Spinal cord (tissue), 10 donors: ENCODE results near the gene SLC39A1. TPM values are rescaled to one million over a fixed set of nuclear protein-coding genes. Genes with fewer than 3 reads are reported as not detected.
A peak's percentile ranks its signal among the peaks of the same experiment; 100 is the strongest.

ENCODE experiments used
- DNase-seq, 6 donors: peaks; one replicate each; pipeline versions ENCODE4 v3.0.0 to v3.0.0-alpha.2; 2013 to 2015; ENCODE audit warnings: low spot score in 6 of 6, low read depth in 4 of 6
- H3K27ac ChIP-seq: one replicate; pipeline ENCODE4 v1.5.1; 2013; ENCODE audit warnings: low read depth, low read length, control low read depth
- H3K27me3 ChIP-seq: one replicate; pipeline ENCODE4 v1.6.1; 2013; ENCODE audit warnings: low read length; ENCODE audit not compliant: control insufficient read depth, insufficient read depth
- H3K36me3 ChIP-seq: one replicate; pipeline ENCODE4 v1.6.1; 2013; ENCODE audit warnings: low read length; ENCODE audit not compliant: control insufficient read depth, insufficient read depth
- H3K4me1 ChIP-seq: one replicate; pipeline ENCODE4 v1.6.1; 2013; ENCODE audit warnings: low read length; ENCODE audit not compliant: control insufficient read depth, insufficient read depth
- H3K4me3 ChIP-seq: one replicate; pipeline ENCODE4 v1.5.1; 2013; ENCODE audit warnings: low read depth, low read length, control low read depth
- H3K9me3 ChIP-seq: one replicate; pipeline ENCODE4 v1.6.1; 2013; ENCODE audit warnings: low read length; ENCODE audit not compliant: control insufficient read depth, insufficient read depth
- WGBS: methylation state at CpG from one replicate; pipeline ENCODE4 v1.1.5; 2013; ENCODE audit warnings: missing lambda C conversion rate; ENCODE audit not compliant: insufficient coverage; 5-methylcytosine and 5-hydroxymethylcytosine counted together
- polyA plus RNA-seq, 2 donors: library from polyadenylated mRNA; unstranded; fragments of 120-200 nt; gene quantifications; one replicate each; pipeline ENCODE4 v1.2.1, GENCODE V29; 2013; ENCODE audit not compliant: insufficient read length in 2 of 2
- total RNA-seq, 2 donors: library from RNA; depleted of rRNA in 1 of 2; stranded (reverse); fragments of 120-200 nt in 1 of 2; fragments of >200 nt in 1 of 2; gene quantifications; one replicate each; pipeline versions ENCODE4 v1.2.3 to v1.2.4, GENCODE V29; 2013 to 2014
- donor health status: healthy.

SLC39A1 gene
- total and polyA plus RNA-seq, 4 donors: 30.5 to 66.0 (median 40.0) TPM

- WGBS: under 1% methylated on average over 60 of the region's 60 CpGs
- peak within 1 kb of the TSS; percentile 78 for H3K4me3 ChIP-seq
- H3K36me3 ChIP-seq: peaks cover 2% of the 10 kb centered on the region
- H3K27me3 ChIP-seq: no peaks in the 10 kb centered on the region
- DNase-seq: peak; percentile 92 to 99 (median 95)
- H3K4me1 ChIP-seq: peaks cover 30% of the 10 kb centered on the region
- H3K27ac ChIP-seq: peak within 1 kb of the TSS; percentile 90
- H3K9me3 ChIP-seq: no peaks in the 10 kb centered on the region
Observed at GRCh38 chr1:153967107-153967999, 4.0 kb upstream of the SLC39A1 start, which contains the start of gene CREB3L4. Gene CREB3L4, plus strand, starts transcription at chr1:153967902. Its CDS starts 624 bp downstream, at chr1:153968526.

GRCh38 chr1:153963850-153964331 is 554 bp upstream of the SLC39A1 start:
- peaks cover 36% of the 10 kb centered on the region for H3K4me1 ChIP-seq
- WGBS: under 1% methylated on average over 18 of the region's 22 CpGs
- peak overlapping the region; percentile 87 for H3K27ac ChIP-seq
- no peak for DNase-seq
- peaks cover 18% of the 10 kb centered on the region for H3K36me3 ChIP-seq
- no peaks in the 10 kb centered on the region for H3K9me3 ChIP-seq
- H3K27me3 ChIP-seq: no peaks in the 10 kb centered on the region
- H3K4me3 ChIP-seq: peak overlapping the region; percentile 79

- H3K27ac ChIP-seq: peak overlapping the region; percentile 87
- WGBS: 30% methylated on average over 8 of the region's 16 CpGs
- no peak for DNase-seq
- peaks cover 18% of the 10 kb centered on the region for H3K36me3 ChIP-seq
- peaks cover 34% of the 10 kb centered on the region for H3K4me1 ChIP-seq
- H3K27me3 ChIP-seq: no peaks in the 10 kb centered on the region
- no peaks in the 10 kb centered on the region for H3K9me3 ChIP-seq
- H3K4me3 ChIP-seq: peak overlapping the region; percentile 79
Observed at GRCh38 chr1:153962088-153963029, 978 bp downstream of the SLC39A1 start.

DNA sequence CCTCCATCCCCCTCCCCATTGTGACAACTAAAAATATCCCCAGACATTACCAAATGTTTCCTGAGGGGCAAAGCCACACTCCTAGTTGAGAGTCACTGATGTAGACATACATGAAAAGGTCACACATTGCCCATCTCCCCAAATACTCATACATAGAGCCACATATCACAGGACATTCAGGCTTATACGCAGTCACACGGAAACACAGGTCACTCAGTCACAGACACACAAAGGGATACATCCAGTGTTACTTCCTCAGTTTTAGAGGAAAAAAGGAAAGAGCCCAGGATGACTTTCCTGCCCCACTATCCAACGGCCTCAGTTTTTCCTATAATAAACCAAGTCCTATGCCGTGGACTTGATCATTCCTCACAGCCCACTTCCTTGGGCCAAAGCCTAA is 1.9 kb downstream of the SLC39A1 start:
- no peak overlapping the region for H3K4me3 ChIP-seq
- H3K27me3 ChIP-seq: no peaks in the 10 kb centered on the region
- 84% methylated on average over 3 of the region's 4 CpGs for WGBS
- no peak for DNase-seq
- no peaks in the 10 kb centered on the region for H3K9me3 ChIP-seq
- H3K4me1 ChIP-seq: peaks cover 42% of the 10 kb centered on the region
- H3K27ac ChIP-seq: no peak overlapping the region
- peaks cover 18% of the 10 kb centered on the region for H3K36me3 ChIP-seq

GRCh38 chr1:153960206-153960605 is 3.1 kb downstream of the SLC39A1 start:
- H3K4me3 ChIP-seq: no peak overlapping the region
- peaks cover 25% of the 10 kb centered on the region for H3K36me3 ChIP-seq
- peaks cover 46% of the 10 kb centered on the region for H3K4me1 ChIP-seq
- H3K27ac ChIP-seq: no peak overlapping the region
- WGBS: 96% methylated on average over 11 of the region's 11 CpGs
- no peak for DNase-seq
- no peaks in the 10 kb centered on the region for H3K27me3 ChIP-seq
- no peaks in the 10 kb centered on the region for H3K9me3 ChIP-seq

DNA sequence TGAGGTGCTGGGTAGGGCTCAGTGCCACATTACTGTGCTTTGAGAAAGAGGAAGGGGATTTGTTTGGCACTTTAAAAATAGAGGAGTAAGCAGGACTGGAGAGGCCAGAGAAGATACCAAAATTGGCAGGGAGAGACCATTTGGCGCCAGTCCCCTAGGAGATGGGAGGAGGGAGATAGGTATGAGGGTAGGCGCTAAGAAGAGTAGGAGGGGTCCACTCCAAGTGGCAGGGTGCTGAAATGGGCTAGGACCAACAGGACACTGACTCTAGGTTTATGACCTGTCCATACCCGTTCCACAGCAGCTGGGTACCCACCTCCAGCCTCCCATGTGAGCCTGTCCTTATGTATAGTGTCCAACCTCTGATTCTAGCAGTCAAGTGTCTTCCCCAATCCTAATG is 3.9 kb downstream of the SLC39A1 start:
- no peaks in the 10 kb centered on the region for H3K9me3 ChIP-seq
- H3K4me1 ChIP-seq: peaks cover 46% of the 10 kb centered on the region
- WGBS: 37% methylated on average over 2 of the region's 3 CpGs
- H3K27ac ChIP-seq: no peak overlapping the region
- no peak for DNase-seq
- no peaks in the 10 kb centered on the region for H3K27me3 ChIP-seq
- H3K4me3 ChIP-seq: no peak overlapping the region
- peaks cover 31% of the 10 kb centered on the region for H3K36me3 ChIP-seq

- Histone ChIP-seq H3K4me1 (peaks cover 42% of the 10 kb centered on the region), H3K27me3 (no peaks in the 10 kb centered on the region), H3K9me3 (no peaks in the 10 kb centered on the region), H3K36me3 (peaks cover 34% of the 10 kb centered on the region), H3K4me3 (peak overlapping the region; percentile 84), H3K27ac (peak overlapping the region; percentile 65)
- 29% methylated on average over 1 of the region's 4 CpGs for WGBS
- no peak for DNase-seq
Observed at GRCh38 chr1:153958961-153959260, 4.4 kb downstream of the SLC39A1 start.

- H3K27ac ChIP-seq: peak within 1 kb of the TSS; percentile 82
- WGBS: 0% methylated on average over 66 of the region's 75 CpGs
- no peaks in the 10 kb centered on the region for H3K27me3 ChIP-seq
- DNase-seq: peak; percentile 89 to 100 (median 97)
- peaks cover 42% of the 10 kb centered on the region for H3K4me1 ChIP-seq
- H3K36me3 ChIP-seq: peaks cover 40% of the 10 kb centered on the region
- no peaks in the 10 kb centered on the region for H3K9me3 ChIP-seq
- H3K4me3 ChIP-seq: peak within 1 kb of the TSS; percentile 84
Observed at GRCh38 chr1:153958111-153958960, 5.0 kb downstream of the SLC39A1 start, which contains the start of gene CRTC2. Gene CRTC2, minus strand, starts transcription at chr1:153958612. Its CDS starts 115 bp downstream, at chr1:153958497.

GRCh38 chr1:153957744-153958110 is 5.6 kb downstream of the SLC39A1 start:
- WGBS: 0% methylated on average over 13 of the region's 13 CpGs
- Histone ChIP-seq H3K27me3 (no peaks in the 10 kb centered on the region), H3K27ac (peak overlapping the region; percentile 82)

More at GRCh38 chr1:153957744-153958110, 5.6 kb downstream of the SLC39A1 start:
- peaks cover 39% of the 10 kb centered on the region for H3K4me1 ChIP-seq
- H3K9me3 ChIP-seq: no peaks in the 10 kb centered on the region
- H3K4me3 ChIP-seq: peak overlapping the region; percentile 84
- DNase-seq: no peak
- peaks cover 46% of the 10 kb centered on the region for H3K36me3 ChIP-seq
